ENCODE measurements around the gene NCOA1.

NCOA1 gene

DNA sequence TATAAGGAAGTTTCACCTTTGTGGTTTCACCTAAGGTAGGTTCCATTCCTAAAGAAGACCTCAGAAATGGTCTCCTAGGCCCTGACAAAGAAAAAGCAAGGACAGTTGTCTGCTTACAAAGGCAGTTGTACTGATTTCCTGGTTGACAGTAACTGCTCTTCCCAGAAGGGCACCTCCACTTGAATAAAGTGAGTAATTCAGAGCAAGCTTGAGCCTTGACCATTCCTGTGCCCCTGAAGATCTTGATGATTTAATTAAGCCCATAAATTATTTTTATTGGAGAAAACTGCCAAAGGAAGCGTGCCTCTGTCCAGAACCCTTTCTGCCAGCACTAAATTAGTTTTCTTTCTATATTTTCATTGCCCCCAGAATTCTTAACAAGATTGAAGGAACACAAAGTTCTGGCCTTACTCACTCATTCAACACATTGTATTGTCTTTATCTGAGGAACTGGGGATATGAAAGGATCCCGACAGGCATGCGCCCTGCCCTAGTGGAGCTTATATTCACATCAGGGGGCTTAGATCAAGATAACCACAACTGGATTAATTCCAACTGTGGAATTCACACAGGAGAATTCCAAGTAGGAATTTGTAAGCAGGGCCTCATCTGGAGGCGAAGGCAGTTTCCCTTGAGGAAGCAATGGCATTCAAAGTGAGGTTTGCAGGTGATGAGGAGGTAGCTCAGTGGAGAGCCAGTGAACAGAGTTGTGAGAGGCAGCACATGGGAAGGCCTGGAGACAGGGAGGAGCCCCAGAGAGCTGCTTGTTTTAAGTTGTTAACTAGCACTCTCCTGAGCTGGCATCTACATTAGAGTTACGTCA is 280.9 kb downstream of the NCOA1 start:
- no peak overlapping the region for H3K9ac ChIP-seq (ENCODE audit: low read depth, low read length)
- no peak for TF ChIP-seq EZH2 (IDR thresholded peaks at IDR 0.05; ENCODE audit: borderline replicate concordance, low read depth, low read length, severe bottlenecking)
- no peak for TF ChIP-seq CTCF (IDR thresholded peaks at IDR 0.05; ENCODE audit: borderline replicate concordance, extremely low read depth, low read length, poor library complexity, severe bottlenecking)
- H3K4me2 ChIP-seq (ENCODE audit: insufficient read depth, low read length) = no peak overlapping the region
- no peaks in the 10 kb centered on the region for H3K9me3 ChIP-seq (ENCODE audit: insufficient read depth, low read length, severe bottlenecking)
- no peaks in the 10 kb centered on the region for H4K20me1 ChIP-seq (ENCODE audit: insufficient read depth, low read length)
- H3K36me3 ChIP-seq (ENCODE audit: insufficient read depth, low read length) = peaks cover 21% of the 10 kb centered on the region
- DNase-seq (no peak), ATAC-seq (ENCODE audit: insufficient read depth, low read depth) (no peak)
- no peak overlapping the region for H3K4me3 ChIP-seq (ENCODE audit: low read depth in 1 of 2, low read length in 2 of 2)
- no peak overlapping the region for H2AFZ ChIP-seq (ENCODE audit: low read depth, low read length)
- H3K79me2 ChIP-seq (ENCODE audit: insufficient read depth, low read length) = no peaks in the 10 kb centered on the region
- H3K4me1 ChIP-seq (ENCODE audit: insufficient read depth, low read length) = no peaks in the 10 kb centered on the region
- H3K27me3 ChIP-seq (ENCODE audit: insufficient read depth, low read length, poor library complexity) = no peaks in the 10 kb centered on the region
- H3K27ac ChIP-seq (ENCODE audit: low read length) = no peak overlapping the region

GRCh38 chr2:24774373-24774772 is 283.3 kb downstream of the NCOA1 start:
- Histone ChIP-seq H3K4me1 (ENCODE audit: insufficient read depth, low read length) (no peaks in the 10 kb centered on the region), H3K27ac (ENCODE audit: low read length) (no peak overlapping the region), H4K20me1 (ENCODE audit: insufficient read depth, low read length) (no peaks in the 10 kb centered on the region), H3K27me3 (ENCODE audit: insufficient read depth, low read length, poor library complexity) (no peaks in the 10 kb centered on the region), H3K36me3 (ENCODE audit: insufficient read depth, low read length) (peaks cover 6% of the 10 kb centered on the region; the same call in 1 of the 2 replicates), H3K9me3 (ENCODE audit: insufficient read depth, low read length, severe bottlenecking) (no peaks in the 10 kb centered on the region), H3K4me3 (ENCODE audit: low read depth in 1 of 2, low read length in 2 of 2) (no peak overlapping the region; a peak in 1 of 4 replicates), H3K4me2 (ENCODE audit: insufficient read depth, low read length) (no peak overlapping the region), H2AFZ (ENCODE audit: low read depth, low read length) (no peak overlapping the region), H3K9ac (ENCODE audit: low read depth, low read length) (no peak overlapping the region), H3K79me2 (ENCODE audit: insufficient read depth, low read length) (no peaks in the 10 kb centered on the region)
- ATAC-seq (ENCODE audit: insufficient read depth, low read depth) (no peak), DNase-seq (no peak)
- TF ChIP-seq CTCF (IDR thresholded peaks at IDR 0.05; ENCODE audit: borderline replicate concordance, extremely low read depth, low read length, poor library complexity, severe bottlenecking) (no peak), EZH2 (IDR thresholded peaks at IDR 0.05; ENCODE audit: borderline replicate concordance, low read depth, low read length, severe bottlenecking) (no peak)

DNA sequence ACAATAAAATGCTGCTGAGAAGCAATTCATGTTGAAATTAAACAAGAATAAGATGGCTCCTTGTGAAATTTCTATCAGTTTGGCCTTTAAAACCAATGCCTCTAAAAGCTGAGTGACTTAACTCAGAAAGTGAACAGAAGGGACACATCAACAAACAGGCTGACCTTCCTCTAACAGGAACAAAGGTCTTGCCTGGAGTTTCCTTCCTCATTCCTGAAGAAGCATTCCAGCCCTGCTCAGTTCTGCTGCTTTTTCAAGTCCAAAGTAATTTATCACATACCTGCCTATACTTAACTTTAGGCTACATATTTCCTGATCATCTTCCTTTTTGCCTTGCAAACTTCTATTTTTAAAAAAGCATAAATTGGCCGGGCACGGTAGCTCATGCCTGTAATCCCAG is 288.1 kb downstream of the NCOA1 start:
- no peak overlapping the region for H3K27ac ChIP-seq (ENCODE audit: low read length)
- H2AFZ ChIP-seq (ENCODE audit: low read depth, low read length) = no peak overlapping the region

More for the DNA sequence above, 288.1 kb downstream of the NCOA1 start:
- no peaks in the 10 kb centered on the region for H3K79me2 ChIP-seq (ENCODE audit: insufficient read depth, low read length)
- no peaks in the 10 kb centered on the region for H3K4me1 ChIP-seq (ENCODE audit: insufficient read depth, low read length)
- no peak for DNase-seq
- no peak for ATAC-seq (ENCODE audit: insufficient read depth, low read depth)
- TF ChIP-seq EZH2 (IDR thresholded peaks at IDR 0.05; ENCODE audit: borderline replicate concordance, low read depth, low read length, severe bottlenecking) (no peak), CTCF (IDR thresholded peaks at IDR 0.05; ENCODE audit: borderline replicate concordance, extremely low read depth, low read length, poor library complexity, severe bottlenecking) (no peak)
- H3K4me3 ChIP-seq (ENCODE audit: low read depth in 1 of 2, low read length in 2 of 2) = no peak overlapping the region
- no peaks in the 10 kb centered on the region for H3K36me3 ChIP-seq (ENCODE audit: insufficient read depth, low read length)
- no peaks in the 10 kb centered on the region for H3K9me3 ChIP-seq (ENCODE audit: insufficient read depth, low read length, severe bottlenecking)
- H3K4me2 ChIP-seq (ENCODE audit: insufficient read depth, low read length) = no peak overlapping the region
- no peaks in the 10 kb centered on the region for H3K27me3 ChIP-seq (ENCODE audit: insufficient read depth, low read length, poor library complexity)
- no peak overlapping the region for H3K9ac ChIP-seq (ENCODE audit: low read depth, low read length)
- H4K20me1 ChIP-seq (ENCODE audit: insufficient read depth, low read length) = no peaks in the 10 kb centered on the region
